Upper lobe of right lung (tissue), 1 donor: ENCODE measurements around the gene KCNQ1OT1. TPM values are rescaled to one million over a fixed set of nuclear protein-coding genes. Genes with fewer than 3 reads are reported as not detected.

Source experiments
- ATAC-seq: fragments of 200-7000 bp; cut with Tn5 transposase; one replicate; pipeline ENCODE4 v1.9.1; 2020; ENCODE audit warnings: mild to moderate bottlenecking, moderate library complexity
- DNase-seq: peaks from one replicate; pipeline ENCODE4 v3.0.0-alpha.2; 2020
- H3K27ac ChIP-seq: fragments of 200-600 bp; one replicate; pipeline ENCODE4 v1.8.0; 2022
- H3K27me3 ChIP-seq: fragments of 200-600 bp; one replicate; pipeline ENCODE4 v1.8.0; 2022; ENCODE audit warnings: mild to moderate bottlenecking
- H3K36me3 ChIP-seq: fragments of 200-600 bp; one replicate; pipeline ENCODE4 v1.8.0; 2022
- H3K4me1 ChIP-seq: fragments of 200-600 bp; one replicate; pipeline ENCODE4 v1.8.0; 2022
- H3K4me3 ChIP-seq: fragments of 200-600 bp; one replicate; pipeline ENCODE4 v1.8.0; 2022; ENCODE audit warnings: mild to moderate bottlenecking
- H3K9me3 ChIP-seq: fragments of 200-600 bp; one replicate; pipeline ENCODE4 v1.8.0; 2022
- CTCF ChIP-seq: fragments of 200-600 bp; IDR thresholded peaks from one replicate; pipeline ENCODE4 v1.8.0; 2022; ENCODE audit warnings: antibody characterized with exemption
- intact Hi-C: fragments of 100-400 bp; cut with DNase I; formaldehyde crosslinking; loops from one replicate; pipeline ENCODE4 v1.11.0; 2022
- total RNA-seq: library from RNA; stranded (reverse); fragmentation: NEBNext Ultra II Directional; extraction: Animal tissue kit (Norgen Biotek cat#: 25700); gene quantifications from one replicate; pipeline ENCODE4 v1.2.1, GENCODE V29; 2021
- donor health status: DM: no; HTN: yes; CAD: no; lungs with severe emphysema.

Gene KCNQ1OT1
- total RNA-seq, 1 donor from 2014 or later, result 2.0 TPM

GRCh38 chr11:2571598-2572281 is 128.1 kb downstream of the KCNQ1OT1 start:
- H3K9me3 ChIP-seq, result no peaks in the 10 kb centered on the region
- ATAC-seq, result no peak

GRCh38 chr11:2570841-2571597 is 128.8 kb downstream of the KCNQ1OT1 start:
- Histone ChIP-seq H3K27ac (no peak overlapping the region), H3K4me1 (no peaks in the 10 kb centered on the region), H3K27me3 (no peaks in the 10 kb centered on the region), H3K9me3 (no peaks in the 10 kb centered on the region), H3K36me3 (no peaks in the 10 kb centered on the region), H3K4me3 (no peak overlapping the region)
- intact Hi-C loops, result no loop called here
- DNase-seq (peak; percentile 58), ATAC-seq (no peak)
- TF ChIP-seq CTCF, result no peak

More at GRCh38 chr11:2571598-2572281, 128.1 kb downstream of the KCNQ1OT1 start:
- intact Hi-C loops, result no loop called here
- Histone ChIP-seq H3K27me3 (no peaks in the 10 kb centered on the region), H3K4me1 (no peaks in the 10 kb centered on the region), H3K36me3 (no peaks in the 10 kb centered on the region), H3K27ac (no peak overlapping the region), H3K4me3 (no peak overlapping the region)
- peak; percentile 53 for DNase-seq
- TF ChIP-seq CTCF, result no peak

GRCh38 chr11:2570211-2570811 is 129.5 kb downstream of the KCNQ1OT1 start:
- Histone ChIP-seq H3K27me3 (no peaks in the 10 kb centered on the region), H3K27ac (no peak overlapping the region), H3K36me3 (no peaks in the 10 kb centered on the region), H3K4me1 (no peaks in the 10 kb centered on the region), H3K9me3 (no peaks in the 10 kb centered on the region), H3K4me3 (no peak overlapping the region)
- ATAC-seq, result no peak
- DNase-seq, result peak; percentile 45
- TF ChIP-seq CTCF, result no peak
- intact Hi-C loops, result no loop called here

- H3K4me1 ChIP-seq, result no peaks in the 10 kb centered on the region
These were observed 130.0 kb downstream of the KCNQ1OT1 start for GRCh38 chr11:2569731-2570210.

GRCh38 chr11:2569321-2569721 is 130.5 kb downstream of the KCNQ1OT1 start:
- Histone ChIP-seq H3K36me3 (no peaks in the 10 kb centered on the region), H3K27me3 (no peaks in the 10 kb centered on the region), H3K4me3 (no peak overlapping the region), H3K4me1 (no peaks in the 10 kb centered on the region), H3K27ac (no peak overlapping the region), H3K9me3 (no peaks in the 10 kb centered on the region)
- DNase-seq (peak; percentile 52), ATAC-seq (no peak)
- intact Hi-C loops, result no loop called here
- TF ChIP-seq CTCF, result no peak

More at GRCh38 chr11:2569731-2570210, 130.0 kb downstream of the KCNQ1OT1 start:
- H3K36me3 ChIP-seq, result no peaks in the 10 kb centered on the region
- ATAC-seq (no peak), DNase-seq (peak; percentile 60)
- H3K9me3 ChIP-seq, result no peaks in the 10 kb centered on the region
- no peaks in the 10 kb centered on the region for H3K27me3 ChIP-seq
- H3K4me3 ChIP-seq, result no peak overlapping the region
- H3K27ac ChIP-seq, result no peak overlapping the region
- TF ChIP-seq CTCF, result no peak
- intact Hi-C loops, result no loop called here
